Lower leg skin (tissue), 4 donors: ENCODE data around the gene CACNG3. TPM values are rescaled to one million over a fixed set of nuclear protein-coding genes. Genes with fewer than 3 reads are reported as not detected.

Experiments
- DNase-seq, 2 donors: peaks; one replicate each; pipeline ENCODE4 v3.0.0-alpha.2; 2019; ENCODE audit warnings: low spot score in 2 of 2
- H3K4me3 ChIP-seq: fragments of 200-600 bp; sonication (generic); 2 replicates; pipeline ENCODE4 v1.5.1; 2017; ENCODE audit warnings: mild to moderate bottlenecking, low read depth; ENCODE audit not compliant: poor library complexity, severe bottlenecking
- POLR2A ChIP-seq, 2 donors: fragments of 450-650 bp; IDR thresholded peaks; one replicate each; pipeline ENCODE4 v1.6.1; 2016 to 2017; ENCODE audit warnings: antibody characterized with exemption in 2 of 2, mild to moderate bottlenecking in 1 of 2, moderate library complexity in 1 of 2
- WGBS, 2 donors: methylation state at CpG; one replicate each; pipeline ENCODE4 v1.1.5; 2018; 5-methylcytosine and 5-hydroxymethylcytosine counted together
- intact Hi-C: fragments of 100-400 bp; cut with DNase I; formaldehyde crosslinking; loops from one replicate; pipeline ENCODE4 v1.15.0; 2023; ENCODE audit warnings: low total_unique reads
- total RNA-seq, 4 donors: library from RNA; depleted of rRNA; stranded (reverse); fragments of >200 nt; gene quantifications; one replicate each; pipeline ENCODE4 v1.1.0, GENCODE V29; 2016
- TF ChIP-seq, protein P1 (sequence below), 3 donors: fragments of 450-650 bp; IDR thresholded peaks; one replicate each; pipeline ENCODE4 v1.5.1; 2016; ENCODE audit warnings: antibody characterized with exemption in 3 of 3, mild to moderate bottlenecking in 3 of 3, moderate library complexity in 2 of 3

The CACNG3 gene
- not detected for total RNA-seq

DNA sequence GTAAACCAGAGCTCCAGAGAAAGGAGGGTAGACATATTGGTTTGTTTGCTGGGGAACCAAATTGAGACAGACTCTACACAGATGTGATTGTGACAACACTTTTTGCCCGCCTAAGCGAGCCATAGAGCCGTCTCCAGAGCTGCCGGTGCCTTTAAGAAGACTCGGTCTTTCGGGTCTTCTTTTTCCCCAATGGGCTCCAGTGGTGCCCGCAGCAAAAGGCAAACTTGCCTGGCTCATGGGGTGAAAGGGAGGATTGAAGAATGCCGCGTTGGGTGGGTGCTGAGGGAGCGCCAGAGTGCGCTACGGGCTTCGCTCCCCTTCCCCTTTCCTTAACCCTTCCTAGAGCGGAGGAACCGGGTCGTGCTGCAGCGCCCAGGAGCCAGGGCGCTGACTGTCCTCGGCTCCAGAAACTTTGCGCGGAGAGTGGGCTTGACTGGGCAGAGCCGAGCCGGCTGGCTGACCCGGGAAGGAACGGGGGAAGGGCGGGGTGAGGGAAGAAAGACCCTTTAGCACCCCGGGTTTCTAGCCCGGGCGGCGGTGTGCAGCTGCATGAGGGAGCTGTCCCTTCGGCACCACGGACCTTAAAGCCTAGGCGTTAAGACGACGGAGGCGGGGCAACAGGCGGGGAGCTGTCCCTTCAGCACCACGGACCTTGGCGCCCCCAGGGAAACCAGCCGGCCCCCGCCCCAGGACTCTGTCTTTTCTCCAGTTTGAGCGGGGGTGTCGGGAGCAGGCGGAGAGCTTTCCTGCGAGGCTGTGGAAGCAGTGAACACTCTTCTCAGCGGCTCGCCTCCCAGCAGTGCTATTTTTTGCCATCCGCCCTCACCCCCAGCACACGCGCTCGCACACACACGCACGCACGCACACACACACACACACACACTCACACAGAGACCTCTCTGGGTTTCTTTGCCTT lies at the start of gene CACNG3:
CACNG3 (plus strand) TSS at position 880 of the 916 bp plus-strand sequence. CDS start 420 bp downstream, outside the sequence.
- 4% methylated on average over 43 to 52 of the region's 54 CpGs for WGBS, 2 donors
- no peak for TF ChIP-seq POLR2A (IDR thresholded peaks at IDR 0.05)
- TF ChIP-seq, protein P1, sequence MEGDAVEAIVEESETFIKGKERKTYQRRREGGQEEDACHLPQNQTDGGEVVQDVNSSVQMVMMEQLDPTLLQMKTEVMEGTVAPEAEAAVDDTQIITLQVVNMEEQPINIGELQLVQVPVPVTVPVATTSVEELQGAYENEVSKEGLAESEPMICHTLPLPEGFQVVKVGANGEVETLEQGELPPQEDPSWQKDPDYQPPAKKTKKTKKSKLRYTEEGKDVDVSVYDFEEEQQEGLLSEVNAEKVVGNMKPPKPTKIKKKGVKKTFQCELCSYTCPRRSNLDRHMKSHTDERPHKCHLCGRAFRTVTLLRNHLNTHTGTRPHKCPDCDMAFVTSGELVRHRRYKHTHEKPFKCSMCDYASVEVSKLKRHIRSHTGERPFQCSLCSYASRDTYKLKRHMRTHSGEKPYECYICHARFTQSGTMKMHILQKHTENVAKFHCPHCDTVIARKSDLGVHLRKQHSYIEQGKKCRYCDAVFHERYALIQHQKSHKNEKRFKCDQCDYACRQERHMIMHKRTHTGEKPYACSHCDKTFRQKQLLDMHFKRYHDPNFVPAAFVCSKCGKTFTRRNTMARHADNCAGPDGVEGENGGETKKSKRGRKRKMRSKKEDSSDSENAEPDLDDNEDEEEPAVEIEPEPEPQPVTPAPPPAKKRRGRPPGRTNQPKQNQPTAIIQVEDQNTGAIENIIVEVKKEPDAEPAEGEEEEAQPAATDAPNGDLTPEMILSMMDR (IDR thresholded peaks at IDR 0.05): no peak
- peak in 1 of 2 donors; percentile 16 for DNase-seq
- no peak within 1 kb of the TSS for H3K4me3 ChIP-seq
- intact Hi-C loops: loop anchor here (10.0 kb wide), 1 partner anchor 211 kb away; no protein-coding TSS in a partner anchor

DNA sequence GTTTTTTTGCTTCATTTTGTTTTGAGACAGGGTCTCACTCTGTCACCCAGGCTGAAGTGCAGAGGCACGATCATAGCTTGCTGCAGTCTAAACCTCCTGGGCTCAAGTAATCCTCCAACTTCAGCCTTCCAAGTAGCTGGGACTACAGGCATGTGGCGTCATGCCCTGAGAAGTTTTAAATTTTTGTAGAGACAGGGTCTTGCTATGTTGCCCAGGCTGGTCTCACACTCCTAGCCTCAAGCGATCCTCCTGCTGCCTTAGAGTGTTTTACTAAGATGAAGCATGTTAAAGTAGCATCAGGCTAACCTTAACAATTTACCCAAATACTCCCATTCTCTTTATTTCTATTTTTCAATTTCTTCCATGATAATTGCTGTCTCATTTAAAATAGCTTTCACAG lies 49.2 kb upstream of the CACNG3 start:
- no peak for TF ChIP-seq POLR2A (IDR thresholded peaks at IDR 0.05)
- TF ChIP-seq, protein P1 (IDR thresholded peaks at IDR 0.05): no peak
- intact Hi-C loops: no loop called here
- no peak overlapping the region for H3K4me3 ChIP-seq
- no peak for DNase-seq
- 59 to 77% methylated on average over 3 of the region's 3 CpGs for WGBS, 2 donors

DNA sequence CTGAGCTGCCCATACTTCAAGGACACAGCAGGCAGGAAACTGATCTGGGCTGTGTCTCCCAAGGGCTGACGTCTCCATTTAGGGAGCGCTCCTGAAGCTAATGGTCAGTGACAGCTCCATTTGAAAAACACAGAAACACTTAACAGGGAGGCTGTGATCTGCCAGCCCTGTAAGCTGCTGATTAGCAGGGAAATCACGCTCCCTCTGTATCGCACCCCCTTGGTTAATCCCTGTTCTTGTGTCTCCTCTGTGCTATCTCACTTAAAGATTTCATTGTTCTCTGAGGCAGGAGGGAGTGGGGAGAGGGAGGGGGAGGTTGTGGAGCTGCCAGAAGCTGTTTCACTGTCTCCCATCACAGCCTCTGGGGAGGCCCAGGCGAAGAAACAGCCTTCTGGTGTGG lies 47.4 kb upstream of the CACNG3 start:
- intact Hi-C loops: no loop called here
- 61 to 67% methylated on average over 5 of the region's 5 CpGs for WGBS, 2 donors
- no peak for DNase-seq
- no peak for TF ChIP-seq POLR2A (IDR thresholded peaks at IDR 0.05)
- TF ChIP-seq, protein P1 (IDR thresholded peaks at IDR 0.05): no peak
- H3K4me3 ChIP-seq: no peak overlapping the region

DNA sequence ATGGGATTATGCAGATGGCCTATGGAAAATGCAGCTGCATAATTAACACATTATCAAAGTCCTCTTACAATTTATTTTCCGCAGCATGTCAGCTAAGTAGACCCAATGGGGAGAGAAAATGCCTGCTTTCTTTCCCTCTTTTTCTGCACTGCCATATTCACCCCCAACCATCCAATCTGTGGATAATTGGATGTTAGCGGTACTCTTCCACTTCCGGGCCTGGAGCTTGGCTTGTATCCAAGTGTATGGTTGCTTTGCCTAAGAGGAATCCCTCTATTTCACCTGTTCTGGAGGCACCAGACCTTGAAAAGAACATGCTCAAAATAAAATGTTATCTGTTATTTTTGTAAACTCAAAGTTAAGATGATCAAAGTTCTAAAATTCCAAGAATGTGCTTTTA lies 41.1 kb upstream of the CACNG3 start:
- intact Hi-C loops: no loop called here
- H3K4me3 ChIP-seq: no peak overlapping the region
- TF ChIP-seq, protein P1 (IDR thresholded peaks at IDR 0.05): no peak
- TF ChIP-seq POLR2A (IDR thresholded peaks at IDR 0.05): no peak
- DNase-seq: no peak
- 75 to 85% methylated on average over 3 of the region's 3 CpGs for WGBS, 2 donors

DNA sequence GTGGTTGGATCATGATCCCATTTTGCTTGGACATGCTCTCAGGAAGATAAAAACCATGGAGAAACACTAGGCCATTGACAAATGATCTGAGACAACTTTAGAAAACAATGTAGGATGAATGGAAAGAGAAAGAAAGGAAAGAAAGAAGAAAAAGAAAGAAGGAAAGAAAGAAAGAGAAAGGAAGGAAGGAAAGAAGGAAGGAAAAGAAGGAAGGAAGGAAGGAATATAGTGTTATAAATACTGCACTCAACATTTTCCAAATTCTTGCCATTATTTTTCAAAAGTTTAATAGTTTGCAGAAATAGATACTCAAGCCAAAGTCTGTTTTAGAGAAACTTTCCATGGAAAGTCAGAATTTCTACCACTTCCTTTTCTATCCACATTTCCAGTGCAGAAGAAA lies 39.2 kb upstream of the CACNG3 start:
- no peak for DNase-seq
- H3K4me3 ChIP-seq: no peak overlapping the region
- no peak for TF ChIP-seq POLR2A (IDR thresholded peaks at IDR 0.05)
- TF ChIP-seq, protein P1 (IDR thresholded peaks at IDR 0.05): no peak
- intact Hi-C loops: no loop called here
